Glutamatergic neuron (in vitro differentiated cells): ENCODE measurements around the gene ACSF3. TPM values are rescaled to one million over a fixed set of nuclear protein-coding genes. Genes with fewer than 3 reads are reported as not detected.
A peak's percentile ranks its signal among the peaks of the same experiment; 100 is the strongest.

Source experiments
- DNase-seq: peaks from one replicate; pipeline ENCODE4 v3.0.0; 2022
- H3K27ac Mint-ChIP-seq: one replicate; pipeline ENCODE4 v1.8.0; 2020; ENCODE audit warnings: mild to moderate bottlenecking, mixed read lengths, inconsistent platforms; ENCODE audit not compliant: unreplicated experiment
- H3K27me3 Mint-ChIP-seq: one replicate; pipeline ENCODE4 v1.8.0; 2020; ENCODE audit warnings: mild to moderate bottlenecking, moderate library complexity, mixed read lengths, inconsistent platforms; ENCODE audit not compliant: unreplicated experiment
- H3K36me3 Mint-ChIP-seq: one replicate; pipeline ENCODE4 v1.8.0; 2020; ENCODE audit warnings: mild to moderate bottlenecking, mixed read lengths, inconsistent platforms; ENCODE audit not compliant: unreplicated experiment
- H3K4me1 Mint-ChIP-seq: one replicate; pipeline ENCODE4 v1.8.0; 2020; ENCODE audit warnings: mild to moderate bottlenecking, low read depth, mixed read lengths, inconsistent platforms; ENCODE audit not compliant: unreplicated experiment
- H3K4me3 Mint-ChIP-seq: one replicate; pipeline ENCODE4 v1.8.0; 2020; ENCODE audit warnings: mild to moderate bottlenecking, mixed read lengths, inconsistent platforms; ENCODE audit not compliant: unreplicated experiment
- H3K9me3 Mint-ChIP-seq: one replicate; pipeline ENCODE4 v1.8.0; 2020; ENCODE audit warnings: mild to moderate bottlenecking, moderate library complexity, mixed read lengths, inconsistent platforms; ENCODE audit not compliant: unreplicated experiment
- total RNA-seq: library from RNA; stranded (reverse); fragmentation: NEBNext Ultra II Directional; extraction: Animal tissue kit (Norgen Biotek cat#: 25700); gene quantifications from one replicate; pipeline ENCODE4 v1.2.1, GENCODE V29; 2021; ENCODE audit not compliant: unreplicated experiment
- TF ChIP-seq, protein P1 (sequence below): fragments of 200-600 bp; sonication (generic); IDR thresholded peaks from one replicate; pipeline ENCODE4 v1.5.0; 2021; ENCODE audit not compliant: partially characterized antibody, unreplicated experiment

The ACSF3 gene
- total RNA-seq, 1 donor from 2014 or later, result 29.3 TPM

DNA sequence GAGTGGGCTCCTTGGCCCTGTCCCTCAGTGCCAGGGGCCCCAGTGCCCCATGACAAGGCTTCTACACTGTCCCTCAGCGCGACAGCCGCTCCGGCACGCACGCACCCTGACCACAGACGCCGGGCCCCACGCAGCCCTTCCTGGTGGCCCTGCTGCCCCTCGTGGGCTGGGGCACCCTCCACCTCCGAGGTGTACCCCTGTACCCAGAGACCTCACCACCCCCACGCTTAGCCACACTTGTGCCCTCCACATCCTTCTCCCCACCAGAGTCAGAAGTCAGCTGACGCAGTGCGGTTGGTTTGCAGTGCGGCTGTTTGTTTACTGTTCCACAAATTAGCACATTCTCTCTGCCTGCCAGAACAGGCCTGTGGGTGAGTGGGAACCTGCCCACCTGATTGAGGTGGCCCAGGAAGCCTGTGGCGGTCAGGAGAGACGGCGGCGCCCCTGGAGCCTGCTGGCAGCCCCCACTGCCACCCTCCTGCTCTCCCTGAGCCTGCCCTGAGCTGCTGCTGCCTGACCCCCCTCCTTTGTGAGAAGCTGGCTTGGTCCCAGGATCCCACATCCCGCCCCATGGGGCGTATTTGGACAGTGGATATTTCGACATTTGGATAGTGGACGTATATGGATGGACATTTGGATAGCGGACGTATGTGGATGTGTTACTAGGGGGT, 39.9 kb downstream of the ACSF3 start:
- H3K4me1 Mint-ChIP-seq, result peaks cover 16% of the 10 kb centered on the region
- peaks cover 2% of the 10 kb centered on the region for H3K27me3 Mint-ChIP-seq
- no peak overlapping the region for H3K27ac Mint-ChIP-seq
- no peak overlapping the region for H3K4me3 Mint-ChIP-seq
- DNase-seq, result peak; percentile 7
- H3K9me3 Mint-ChIP-seq, result peaks cover 7% of the 10 kb centered on the region
- TF ChIP-seq, protein P1, sequence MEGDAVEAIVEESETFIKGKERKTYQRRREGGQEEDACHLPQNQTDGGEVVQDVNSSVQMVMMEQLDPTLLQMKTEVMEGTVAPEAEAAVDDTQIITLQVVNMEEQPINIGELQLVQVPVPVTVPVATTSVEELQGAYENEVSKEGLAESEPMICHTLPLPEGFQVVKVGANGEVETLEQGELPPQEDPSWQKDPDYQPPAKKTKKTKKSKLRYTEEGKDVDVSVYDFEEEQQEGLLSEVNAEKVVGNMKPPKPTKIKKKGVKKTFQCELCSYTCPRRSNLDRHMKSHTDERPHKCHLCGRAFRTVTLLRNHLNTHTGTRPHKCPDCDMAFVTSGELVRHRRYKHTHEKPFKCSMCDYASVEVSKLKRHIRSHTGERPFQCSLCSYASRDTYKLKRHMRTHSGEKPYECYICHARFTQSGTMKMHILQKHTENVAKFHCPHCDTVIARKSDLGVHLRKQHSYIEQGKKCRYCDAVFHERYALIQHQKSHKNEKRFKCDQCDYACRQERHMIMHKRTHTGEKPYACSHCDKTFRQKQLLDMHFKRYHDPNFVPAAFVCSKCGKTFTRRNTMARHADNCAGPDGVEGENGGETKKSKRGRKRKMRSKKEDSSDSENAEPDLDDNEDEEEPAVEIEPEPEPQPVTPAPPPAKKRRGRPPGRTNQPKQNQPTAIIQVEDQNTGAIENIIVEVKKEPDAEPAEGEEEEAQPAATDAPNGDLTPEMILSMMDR, result no peak
- H3K36me3 Mint-ChIP-seq, result peaks cover 19% of the 10 kb centered on the region

DNA sequence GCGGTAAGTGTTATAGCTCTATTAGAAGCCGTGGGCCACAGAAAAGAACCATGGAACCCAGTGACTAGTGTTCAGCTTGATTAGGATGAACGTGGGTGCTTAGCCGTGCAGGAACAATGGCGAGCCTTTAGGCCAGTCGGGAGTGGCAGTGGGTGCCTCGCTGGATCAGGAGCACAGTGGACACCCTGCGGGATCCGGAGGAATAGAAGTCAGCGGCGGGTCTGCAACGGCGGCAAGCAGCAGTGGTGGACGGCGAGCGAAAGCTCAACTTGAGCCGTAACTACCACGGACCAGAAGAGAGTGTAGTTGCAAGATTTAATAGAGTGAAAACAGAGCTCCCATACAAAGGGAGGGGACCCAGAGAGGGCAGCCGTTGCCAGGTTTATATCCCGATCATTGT, 40.6 kb downstream of the ACSF3 start:
- Mint-ChIP-seq H3K27ac (no peak overlapping the region), H3K4me3 (no peak overlapping the region), H3K36me3 (peaks cover 14% of the 10 kb centered on the region), H3K27me3 (peaks cover 2% of the 10 kb centered on the region), H3K4me1 (peaks cover 16% of the 10 kb centered on the region), H3K9me3 (peaks cover 7% of the 10 kb centered on the region)
- TF ChIP-seq, protein P1, result no peak
- peak; percentile 3 for DNase-seq

GRCh38 chr16:89135166-89135565, 41.5 kb downstream of the ACSF3 start:
- TF ChIP-seq, protein P1, result no peak
- H3K36me3 Mint-ChIP-seq, result peaks cover 5% of the 10 kb centered on the region
- H3K4me1 Mint-ChIP-seq, result peaks cover 16% of the 10 kb centered on the region
- H3K27me3 Mint-ChIP-seq, result peaks cover 2% of the 10 kb centered on the region
- H3K4me3 Mint-ChIP-seq, result no peak overlapping the region
- peak; percentile 15 for DNase-seq
- peak overlapping the region; percentile 76 for H3K27ac Mint-ChIP-seq
- H3K9me3 Mint-ChIP-seq, result peaks cover 7% of the 10 kb centered on the region

DNA sequence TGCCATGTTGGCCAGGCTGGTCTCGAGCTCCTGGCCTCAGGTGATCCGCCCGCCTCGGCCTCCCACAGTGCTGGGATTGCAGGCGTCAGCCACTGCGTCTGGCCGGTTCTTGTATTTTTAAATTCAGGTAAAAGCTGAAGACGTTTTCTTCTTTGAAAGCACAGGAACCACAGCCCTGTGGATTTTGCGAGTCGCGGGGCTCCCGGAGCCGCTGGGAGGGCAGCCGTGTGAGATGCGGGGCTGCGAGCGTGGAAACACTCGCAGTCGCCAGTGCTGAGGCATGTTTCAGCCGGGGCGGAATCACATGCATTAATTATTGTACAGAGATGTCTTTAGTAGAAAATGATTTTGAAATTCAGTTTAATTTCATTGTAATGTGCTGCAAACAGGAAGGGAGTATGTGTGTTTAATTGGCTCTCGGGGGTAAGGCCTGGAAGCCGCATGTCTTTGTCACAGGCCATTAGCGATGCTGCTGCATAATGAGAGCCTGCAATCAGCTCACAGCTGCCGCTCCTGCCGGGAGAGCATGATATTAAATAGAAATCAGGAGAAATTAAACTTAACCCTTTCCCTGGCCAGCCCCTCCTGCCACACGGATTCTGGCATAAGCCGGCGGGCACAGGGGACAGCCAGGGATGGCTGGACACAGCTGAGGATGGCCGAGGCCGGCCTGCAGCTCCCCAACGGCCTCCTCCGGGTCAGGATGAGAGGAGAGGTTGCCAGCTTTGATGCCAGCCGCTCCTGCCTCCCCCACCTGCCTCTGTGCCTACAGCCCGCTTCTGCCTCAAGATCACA, 42.5 kb downstream of the ACSF3 start:
- no peak overlapping the region for H3K4me3 Mint-ChIP-seq

More for the DNA sequence above, 42.5 kb downstream of the ACSF3 start:
- peak overlapping the region; percentile 75 for H3K27ac Mint-ChIP-seq
- no peaks in the 10 kb centered on the region for H3K36me3 Mint-ChIP-seq
- peak; percentile 53 for DNase-seq
- H3K9me3 Mint-ChIP-seq, result peaks cover 7% of the 10 kb centered on the region
- H3K4me1 Mint-ChIP-seq, result peaks cover 16% of the 10 kb centered on the region
- peaks cover 2% of the 10 kb centered on the region for H3K27me3 Mint-ChIP-seq
- TF ChIP-seq, protein P1, result no peak
